BLaER1 treated with 17β-estradiol and CSF1 and Interleukin-3, amounts not matched to agents 10 nM and 100 nM (cell line): ENCODE data around the gene CFAP68.

Experiments
- H3K27ac ChIP-seq, 11 experiments: shearing (Covaris generic); formaldehyde crosslinking; 2 replicates each; pipeline ENCODE4 v1.8.1; 2022
- H3K27me3 ChIP-seq, 11 experiments: shearing (Covaris generic); formaldehyde crosslinking; 2 replicates each; pipeline ENCODE4 v1.8.1; 2022
- H3K36me3 ChIP-seq, 11 experiments: shearing (Covaris generic); formaldehyde crosslinking; 2 replicates each; pipeline ENCODE4 v1.8.1; 2022
- H3K4me1 ChIP-seq, 10 experiments: shearing (Covaris generic); formaldehyde crosslinking; 2 replicates each; pipeline ENCODE4 v1.8.1; 2022
- H3K4me2 ChIP-seq, 11 experiments: shearing (Covaris generic); formaldehyde crosslinking; 2 replicates each; pipeline ENCODE4 v1.8.1; 2022
- H3K4me3 ChIP-seq, 10 experiments: shearing (Covaris generic); formaldehyde crosslinking; 2 replicates each; pipeline ENCODE4 v1.8.1; 2022
- H3K9ac ChIP-seq, 11 experiments: shearing (Covaris generic); formaldehyde crosslinking; 2 replicates each; pipeline ENCODE4 v1.8.1; 2022
- H3K9me3 ChIP-seq, 11 experiments: shearing (Covaris generic); formaldehyde crosslinking; replicated peaks in 1 of 11; 2 replicates each; pipeline ENCODE4 v1.8.1; 2022
- H4K20me1 ChIP-seq, 11 experiments: shearing (Covaris generic); formaldehyde crosslinking; 2 replicates each; pipeline ENCODE4 v1.8.1; 2022
- Cebpa-rat ChIP-seq, 11 experiments: shearing (Covaris generic); IDR thresholded peaks; 2 replicates each; pipeline ENCODE4 v1.8.1; 2022

Gene CFAP68

GRCh38 chr11:111878849-111879636, at the start of gene CFAP68, which contains the start of gene FDXACB1:
Gene CFAP68, plus strand, starts transcription at chr11:111879541. Its CDS starts 20 bp downstream, at chr11:111879561.
Gene FDXACB1, minus strand, starts transcription at chr11:111879165. Its CDS starts 33 bp downstream, at chr11:111879132.
- H3K4me1 ChIP-seq: peaks cover 8 to 36% (median 16%) of the 10 kb centered on the region in 10 experiments

GRCh38 chr11:111833524-111833923, 45.8 kb upstream of the CFAP68 start:
- Histone ChIP-seq H3K4me3 (no peak overlapping the region), H4K20me1 (no peaks in the 10 kb centered on the region), H3K9ac (no peak overlapping the region), H3K4me1 (no peaks in the 10 kb centered on the region), H3K4me2 (no peak overlapping the region), H3K36me3 (peaks cover 56 to 90% (median 78%) of the 10 kb centered on the region in 11 experiments), H3K27ac (no peak overlapping the region), H3K9me3 (no peaks in the 10 kb centered on the region), H3K27me3 (no peaks in the 10 kb centered on the region)
- TF ChIP-seq Cebpa-rat (IDR thresholded peaks at IDR 0.05): no peak

More at GRCh38 chr11:111878849-111879636, at the start of gene CFAP68, which contains the start of gene FDXACB1:
- no peak for TF ChIP-seq Cebpa-rat (IDR thresholded peaks at IDR 0.05)
- no peaks in the 10 kb centered on the region for H3K9me3 ChIP-seq
- no peaks in the 10 kb centered on the region for H4K20me1 ChIP-seq
- H3K4me3 ChIP-seq: peak within 1 kb of the TSS; percentile 66 to 81 (median 72)
- peak within 1 kb of the TSS; percentile 72 to 89 (median 83) for H3K9ac ChIP-seq
- H3K36me3 ChIP-seq: peaks cover 0 to 21% (median 12%) of the 10 kb centered on the region in 11 experiments; a peak in 13 of 22 replicates
- no peaks in the 10 kb centered on the region for H3K27me3 ChIP-seq
- H3K4me2 ChIP-seq: peak within 1 kb of the TSS; percentile 78 to 94 (median 87)
- peak within 1 kb of the TSS; percentile 73 to 99 (median 83) for H3K27ac ChIP-seq

GRCh38 chr11:111834432-111835163, 44.7 kb upstream of the CFAP68 start:
- H3K27ac ChIP-seq: no peak overlapping the region
- H3K36me3 ChIP-seq: peaks cover 52 to 91% (median 74%) of the 10 kb centered on the region in 11 experiments
- no peak overlapping the region for H3K4me2 ChIP-seq
- H3K9me3 ChIP-seq: no peaks in the 10 kb centered on the region
- no peaks in the 10 kb centered on the region for H3K4me1 ChIP-seq
- no peak for TF ChIP-seq Cebpa-rat (IDR thresholded peaks at IDR 0.05)
- H3K4me3 ChIP-seq: no peak overlapping the region
- no peaks in the 10 kb centered on the region for H3K27me3 ChIP-seq
- no peaks in the 10 kb centered on the region for H4K20me1 ChIP-seq
- no peak overlapping the region for H3K9ac ChIP-seq

- H3K4me3 ChIP-seq: no peak overlapping the region
- H3K9me3 ChIP-seq: no peaks in the 10 kb centered on the region
- no peak for TF ChIP-seq Cebpa-rat (IDR thresholded peaks at IDR 0.05)
- no peak overlapping the region for H3K27ac ChIP-seq
- peaks cover 57 to 98% (median 80%) of the 10 kb centered on the region in 11 experiments for H3K36me3 ChIP-seq
- H3K27me3 ChIP-seq: no peaks in the 10 kb centered on the region
- no peaks in the 10 kb centered on the region for H4K20me1 ChIP-seq
- H3K4me1 ChIP-seq: no peaks in the 10 kb centered on the region
- H3K9ac ChIP-seq: no peak overlapping the region
- H3K4me2 ChIP-seq: no peak overlapping the region
Observed at GRCh38 chr11:111835665-111836064, 43.7 kb upstream of the CFAP68 start.

GRCh38 chr11:111836162-111836561, 43.2 kb upstream of the CFAP68 start:
- Histone ChIP-seq H3K27ac (no peak overlapping the region), H3K4me1 (no peaks in the 10 kb centered on the region), H4K20me1 (no peaks in the 10 kb centered on the region), H3K9ac (no peak overlapping the region), H3K4me2 (no peak overlapping the region), H3K9me3 (no peaks in the 10 kb centered on the region), H3K27me3 (no peaks in the 10 kb centered on the region), H3K4me3 (no peak overlapping the region), H3K36me3 (peaks cover 55 to 98% (median 76%) of the 10 kb centered on the region in 11 experiments)
- TF ChIP-seq Cebpa-rat (IDR thresholded peaks at IDR 0.05): no peak

- no peak overlapping the region for H3K4me3 ChIP-seq
- peaks cover 53 to 93% (median 73%) of the 10 kb centered on the region in 11 experiments for H3K36me3 ChIP-seq
- H3K27me3 ChIP-seq: no peaks in the 10 kb centered on the region
- no peaks in the 10 kb centered on the region for H4K20me1 ChIP-seq
- H3K4me1 ChIP-seq: no peaks in the 10 kb centered on the region
- TF ChIP-seq Cebpa-rat (IDR thresholded peaks at IDR 0.05): no peak
- no peaks in the 10 kb centered on the region for H3K9me3 ChIP-seq
- H3K4me2 ChIP-seq: no peak overlapping the region
- H3K27ac ChIP-seq: no peak overlapping the region
- no peak overlapping the region for H3K9ac ChIP-seq
Observed at GRCh38 chr11:111836721-111837120, 42.6 kb upstream of the CFAP68 start.

- Histone ChIP-seq H3K36me3 (peaks cover 51 to 88% (median 74%) of the 10 kb centered on the region in 11 experiments), H3K27me3 (no peaks in the 10 kb centered on the region), H4K20me1 (no peaks in the 10 kb centered on the region; a peak in 1 of 22 replicates), H3K4me3 (no peak overlapping the region), H3K27ac (no peak overlapping the region), H3K4me2 (no peak overlapping the region), H3K9ac (no peak overlapping the region), H3K4me1 (no peaks in the 10 kb centered on the region), H3K9me3 (no peaks in the 10 kb centered on the region)
- TF ChIP-seq Cebpa-rat (IDR thresholded peaks at IDR 0.05): no peak
Observed at GRCh38 chr11:111837366-111837891, 41.9 kb upstream of the CFAP68 start.

- H3K4me2 ChIP-seq: no peak overlapping the region
- no peak overlapping the region for H3K27ac ChIP-seq
- H4K20me1 ChIP-seq: no peaks in the 10 kb centered on the region; a peak in 1 of 22 replicates
- H3K27me3 ChIP-seq: no peaks in the 10 kb centered on the region
- no peaks in the 10 kb centered on the region for H3K9me3 ChIP-seq
- peaks cover 49 to 88% (median 73%) of the 10 kb centered on the region in 11 experiments for H3K36me3 ChIP-seq
- no peak overlapping the region for H3K9ac ChIP-seq
- no peak overlapping the region for H3K4me3 ChIP-seq
- no peaks in the 10 kb centered on the region for H3K4me1 ChIP-seq
- no peak for TF ChIP-seq Cebpa-rat (IDR thresholded peaks at IDR 0.05)
Observed at GRCh38 chr11:111838054-111838453, 41.3 kb upstream of the CFAP68 start.

GRCh38 chr11:111840143-111840542, 39.2 kb upstream of the CFAP68 start:
- peaks cover 0 to 7% (median 0%) of the 10 kb centered on the region in 10 experiments; a peak in 5 of 20 replicates for H3K4me1 ChIP-seq
- no peak overlapping the region for H3K4me3 ChIP-seq
- H4K20me1 ChIP-seq: no peaks in the 10 kb centered on the region; a peak in 1 of 22 replicates
- no peak overlapping the region; a peak in 1 of 22 replicates for H3K9ac ChIP-seq
- no peaks in the 10 kb centered on the region for H3K27me3 ChIP-seq
- no peak overlapping the region for H3K4me2 ChIP-seq
- H3K27ac ChIP-seq: no peak overlapping the region
- no peaks in the 10 kb centered on the region for H3K9me3 ChIP-seq
- no peak for TF ChIP-seq Cebpa-rat (IDR thresholded peaks at IDR 0.05)
- H3K36me3 ChIP-seq: peaks cover 61 to 88% (median 72%) of the 10 kb centered on the region in 11 experiments
